IPS-18c (cell line): ENCODE results near the gene ZBTB21.

ENCODE experiments used
- H3K4me3 ChIP-seq: 2 replicates; pipeline ENCODE4 v1.7.0; 2013; ENCODE audit warnings: low read depth, mild to moderate bottlenecking, low read length, moderate library complexity; ENCODE audit not compliant: insufficient read depth
- H3K9me3 ChIP-seq: one replicate; pipeline ENCODE4 v1.6.1; 2013; ENCODE audit warnings: mild to moderate bottlenecking, low read length, moderate library complexity; ENCODE audit not compliant: control insufficient read depth, insufficient read depth

The ZBTB21 gene

DNA sequence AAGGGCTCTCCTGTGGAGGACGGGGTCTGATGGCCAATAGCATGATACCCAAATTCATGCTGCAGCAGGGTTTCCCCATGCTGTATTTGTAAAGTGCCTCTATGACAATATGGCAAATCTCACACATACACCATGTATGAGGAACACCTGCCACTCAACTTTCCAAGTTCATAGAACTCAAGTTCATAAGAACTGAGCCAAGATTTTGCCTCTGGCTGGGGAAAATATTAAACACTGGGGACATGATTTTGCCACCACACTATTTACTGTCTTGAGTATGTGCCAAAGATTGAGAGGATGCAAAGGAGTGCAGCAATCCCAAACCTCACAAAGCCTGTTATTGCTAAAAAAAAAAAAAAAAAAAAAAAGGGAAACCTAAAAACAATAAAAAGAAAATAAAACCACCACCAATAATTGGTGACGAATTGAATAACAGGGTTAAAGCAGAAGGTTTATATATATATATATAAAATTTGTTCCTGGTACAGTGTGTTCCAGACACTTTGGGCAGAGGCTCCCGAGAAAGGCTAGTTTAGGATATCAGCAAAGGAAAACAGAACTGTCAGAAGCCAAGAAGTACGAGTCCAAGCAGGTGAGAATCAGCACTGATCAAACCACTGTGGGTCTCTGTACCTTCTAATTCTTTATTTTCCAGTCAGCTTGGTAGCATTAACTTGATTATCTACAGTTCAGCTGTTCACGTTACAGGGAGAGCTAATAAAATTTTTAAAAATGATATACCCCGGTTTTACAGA, 24.3 kb downstream of the ZBTB21 start:
- Histone ChIP-seq H3K4me3 (no peak overlapping the region), H3K9me3 (no peaks in the 10 kb centered on the region)

DNA sequence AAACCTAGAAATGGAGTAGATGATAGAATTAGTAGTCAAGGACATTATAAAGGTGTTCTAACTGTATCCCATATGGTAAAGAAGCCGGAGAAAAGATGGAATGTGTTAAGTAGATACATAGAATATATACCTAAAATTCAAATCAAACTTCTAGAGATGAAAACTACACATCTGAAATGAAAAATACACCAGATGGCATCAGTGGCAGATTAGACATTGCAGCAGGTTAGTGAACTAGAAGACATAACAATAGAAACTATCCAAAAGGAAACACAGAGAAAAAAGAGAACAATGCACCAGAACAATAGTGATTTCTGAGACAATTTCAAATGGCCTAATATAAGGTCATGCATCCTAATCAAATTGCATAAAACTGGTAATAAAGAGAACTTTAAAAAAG, 26.9 kb downstream of the ZBTB21 start:
- Histone ChIP-seq H3K4me3 (no peak overlapping the region), H3K9me3 (no peaks in the 10 kb centered on the region)

DNA sequence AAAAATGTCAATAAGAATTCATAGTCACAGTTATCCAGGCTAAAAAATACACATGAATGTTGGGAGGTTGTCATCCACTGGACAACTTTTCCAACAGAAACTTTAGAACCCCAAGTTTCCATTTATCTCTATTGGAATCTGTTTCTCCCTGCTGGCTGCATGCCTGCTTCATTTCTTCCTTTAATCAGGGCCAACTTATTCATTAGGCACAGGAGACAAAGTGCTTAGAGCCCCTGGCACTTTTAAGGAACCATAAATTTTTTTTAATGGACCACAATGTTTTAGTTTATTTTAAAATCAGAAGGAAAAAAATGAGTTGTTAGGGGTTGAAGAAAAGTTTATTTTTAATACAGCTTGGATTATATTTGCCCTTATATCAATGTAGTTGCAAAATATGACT, 29.6 kb downstream of the ZBTB21 start:
- Histone ChIP-seq H3K4me3 (no peak overlapping the region), H3K9me3 (no peaks in the 10 kb centered on the region)

DNA sequence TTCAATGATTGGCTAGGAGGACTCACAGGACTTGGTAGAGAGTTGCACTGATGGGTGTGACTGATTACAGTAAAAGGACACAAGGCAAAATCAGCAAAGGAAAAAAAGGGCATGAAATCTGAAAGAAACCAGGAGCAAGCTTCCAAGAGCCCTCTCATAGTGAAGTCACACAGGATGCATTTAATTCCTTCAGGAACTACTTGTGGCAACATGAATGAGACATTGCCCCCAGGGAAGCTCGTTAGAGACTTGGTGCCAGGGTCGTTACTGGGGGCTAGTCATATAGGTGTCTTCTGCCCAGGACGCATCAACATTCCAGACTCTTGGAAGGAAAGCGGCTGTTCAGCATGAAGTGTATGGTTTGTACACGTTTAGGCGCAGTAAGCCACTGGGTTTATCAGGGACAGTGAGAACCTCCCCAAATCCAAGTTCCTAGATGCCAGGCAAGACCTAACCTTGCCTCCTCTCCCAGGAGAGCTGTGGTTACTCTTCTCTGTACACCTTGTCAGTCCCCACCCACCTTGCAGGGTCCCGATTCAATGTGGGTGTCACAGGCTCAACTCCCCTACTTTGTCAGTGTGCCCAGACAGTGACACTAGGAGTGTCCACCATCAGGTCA, 30.3 kb downstream of the ZBTB21 start:
- H3K9me3 ChIP-seq, result no peaks in the 10 kb centered on the region
- no peak overlapping the region for H3K4me3 ChIP-seq

DNA sequence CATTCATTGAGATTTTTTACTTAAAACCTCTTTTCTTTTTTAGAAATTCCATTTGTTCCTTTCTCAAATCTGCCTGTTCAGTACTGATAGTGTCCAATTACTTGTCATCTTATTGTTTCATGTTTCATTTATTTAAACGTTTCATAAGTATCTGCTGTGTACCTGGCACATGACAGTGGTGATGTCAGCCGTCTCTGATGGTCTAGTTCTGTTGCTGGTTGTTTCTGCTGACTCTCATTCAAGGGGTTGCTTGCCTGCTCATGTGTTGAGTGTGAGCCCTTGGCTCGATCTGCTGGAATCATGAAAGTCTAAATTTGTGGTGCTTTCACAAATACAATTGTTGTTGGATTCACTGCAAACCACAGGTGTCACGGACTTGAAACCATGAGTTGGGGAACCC, 30.8 kb downstream of the ZBTB21 start:
- Histone ChIP-seq H3K9me3 (no peaks in the 10 kb centered on the region), H3K4me3 (no peak overlapping the region)

DNA sequence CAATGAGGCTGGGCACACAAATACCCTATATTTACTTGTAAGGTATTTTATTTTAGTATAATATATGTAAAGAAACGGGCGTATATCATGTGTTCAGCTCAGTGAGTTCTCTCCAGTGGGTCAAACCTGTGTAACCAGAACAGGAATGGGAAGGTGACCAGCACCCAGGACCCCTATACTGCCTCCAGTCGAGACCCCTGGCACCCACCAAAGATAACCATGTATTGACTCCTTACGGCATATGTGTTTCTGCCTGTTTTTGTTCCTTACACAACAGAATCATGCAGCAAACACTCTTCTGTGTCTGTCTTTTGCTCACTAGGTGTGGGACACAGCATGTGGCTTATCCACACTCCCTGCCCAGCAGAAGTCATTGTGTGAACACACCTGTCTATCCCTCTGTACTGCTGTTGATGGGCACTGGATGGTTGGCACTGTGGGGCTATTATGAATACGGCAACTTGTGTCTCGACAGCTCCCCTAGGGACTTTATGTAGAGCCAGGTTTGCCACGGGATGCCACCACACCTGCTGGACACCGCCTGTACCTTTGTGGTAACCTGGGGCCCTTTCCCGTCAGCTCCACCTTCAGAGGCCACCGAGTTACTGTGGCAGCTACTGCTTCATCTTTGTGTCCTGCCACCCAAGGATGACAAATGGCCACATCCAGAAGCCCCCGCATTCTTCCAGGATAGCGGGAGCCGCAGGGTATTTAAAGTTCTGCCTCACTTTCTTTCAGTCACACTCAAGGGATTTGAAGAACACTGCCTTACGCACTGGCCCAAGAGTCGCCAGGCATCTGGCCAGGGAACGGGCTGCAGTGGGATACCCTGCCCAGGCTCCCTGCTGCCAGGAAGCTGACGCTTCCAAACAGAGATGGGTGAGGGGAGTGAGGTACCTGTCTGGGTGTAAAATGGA, 32.9 kb downstream of the ZBTB21 start:
- Histone ChIP-seq H3K4me3 (no peak overlapping the region), H3K9me3 (no peaks in the 10 kb centered on the region)

DNA sequence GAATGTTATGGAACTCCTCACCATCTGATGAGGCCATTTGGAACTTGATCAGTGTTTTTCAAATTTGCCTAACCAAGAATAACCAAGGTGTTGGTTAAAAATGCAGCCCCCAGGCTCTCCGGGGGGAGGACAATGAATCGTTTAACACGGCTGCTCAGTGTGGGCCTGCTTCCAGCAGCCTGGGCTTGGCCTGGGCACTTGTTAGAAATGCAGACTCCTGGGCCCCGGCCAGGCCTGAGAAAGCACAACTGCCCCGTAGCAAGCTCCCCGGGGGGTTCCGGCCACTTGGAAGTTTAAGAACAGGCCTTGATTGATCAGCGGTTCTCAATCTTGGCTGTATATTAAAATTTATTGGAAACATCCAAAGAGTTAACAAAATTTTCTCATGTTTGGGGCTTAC, 33.5 kb downstream of the ZBTB21 start:
- H3K4me3 ChIP-seq, result no peak overlapping the region
- no peaks in the 10 kb centered on the region for H3K9me3 ChIP-seq

DNA sequence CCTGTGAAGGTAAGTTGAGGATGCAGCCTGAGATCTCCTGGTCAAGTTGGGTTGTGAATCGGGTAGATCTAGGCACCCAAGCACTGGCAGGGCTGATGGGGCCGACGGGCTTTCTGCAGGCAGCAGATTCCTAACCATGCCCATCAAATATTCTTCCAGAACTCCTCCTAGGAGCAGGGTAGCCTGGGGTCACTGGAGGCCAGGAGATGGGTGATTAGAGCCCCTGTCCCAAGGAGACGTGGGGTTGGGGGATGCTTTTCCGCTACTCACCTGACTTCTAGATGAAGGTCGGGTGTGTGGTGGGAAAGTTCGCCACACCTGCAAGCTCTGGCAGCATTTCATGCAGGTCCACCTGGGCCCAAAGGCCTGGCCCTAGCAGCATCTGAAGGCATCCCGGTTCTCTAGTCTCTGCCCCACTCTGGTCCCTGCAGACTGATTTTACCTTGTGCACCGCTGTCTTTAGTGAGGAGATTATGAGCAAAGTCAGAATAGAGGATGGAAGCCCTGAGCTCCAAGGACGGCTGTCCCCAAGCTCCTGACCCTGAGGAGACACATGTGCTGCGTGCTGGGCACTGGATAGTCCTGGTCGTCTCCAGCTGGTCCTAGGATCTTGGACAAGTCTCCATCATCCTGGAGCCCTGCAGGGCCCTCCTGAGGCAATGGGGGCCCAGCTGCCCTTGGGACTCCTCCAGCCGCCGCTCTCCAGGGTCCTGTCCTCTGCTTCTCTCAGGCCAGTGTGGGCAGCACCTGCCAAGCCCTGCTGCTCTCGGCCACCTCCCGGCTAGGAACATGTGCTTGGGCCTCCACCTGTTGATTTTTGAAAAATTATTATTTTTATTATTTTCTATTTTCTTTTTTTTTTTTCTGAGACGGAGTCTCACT, 34.5 kb downstream of the ZBTB21 start:
- H3K9me3 ChIP-seq, result no peaks in the 10 kb centered on the region
- no peak overlapping the region for H3K4me3 ChIP-seq

DNA sequence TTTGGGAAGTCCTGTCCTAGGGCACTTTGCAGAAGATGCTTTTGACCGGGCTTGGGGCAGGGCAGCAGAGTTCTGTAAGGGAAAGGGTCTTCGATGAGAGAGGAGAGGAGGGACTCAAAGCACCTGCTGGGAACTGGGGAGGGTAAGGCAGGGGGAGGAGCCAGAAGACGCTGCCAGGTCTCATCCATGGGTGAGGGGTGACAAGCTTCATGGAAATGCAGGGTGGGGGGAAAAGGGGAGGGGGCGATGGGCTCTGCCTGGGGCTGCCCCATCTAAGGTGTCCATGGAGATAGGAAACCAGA, 35.5 kb downstream of the ZBTB21 start:
- Histone ChIP-seq H3K4me3 (no peak overlapping the region), H3K9me3 (no peaks in the 10 kb centered on the region)

DNA sequence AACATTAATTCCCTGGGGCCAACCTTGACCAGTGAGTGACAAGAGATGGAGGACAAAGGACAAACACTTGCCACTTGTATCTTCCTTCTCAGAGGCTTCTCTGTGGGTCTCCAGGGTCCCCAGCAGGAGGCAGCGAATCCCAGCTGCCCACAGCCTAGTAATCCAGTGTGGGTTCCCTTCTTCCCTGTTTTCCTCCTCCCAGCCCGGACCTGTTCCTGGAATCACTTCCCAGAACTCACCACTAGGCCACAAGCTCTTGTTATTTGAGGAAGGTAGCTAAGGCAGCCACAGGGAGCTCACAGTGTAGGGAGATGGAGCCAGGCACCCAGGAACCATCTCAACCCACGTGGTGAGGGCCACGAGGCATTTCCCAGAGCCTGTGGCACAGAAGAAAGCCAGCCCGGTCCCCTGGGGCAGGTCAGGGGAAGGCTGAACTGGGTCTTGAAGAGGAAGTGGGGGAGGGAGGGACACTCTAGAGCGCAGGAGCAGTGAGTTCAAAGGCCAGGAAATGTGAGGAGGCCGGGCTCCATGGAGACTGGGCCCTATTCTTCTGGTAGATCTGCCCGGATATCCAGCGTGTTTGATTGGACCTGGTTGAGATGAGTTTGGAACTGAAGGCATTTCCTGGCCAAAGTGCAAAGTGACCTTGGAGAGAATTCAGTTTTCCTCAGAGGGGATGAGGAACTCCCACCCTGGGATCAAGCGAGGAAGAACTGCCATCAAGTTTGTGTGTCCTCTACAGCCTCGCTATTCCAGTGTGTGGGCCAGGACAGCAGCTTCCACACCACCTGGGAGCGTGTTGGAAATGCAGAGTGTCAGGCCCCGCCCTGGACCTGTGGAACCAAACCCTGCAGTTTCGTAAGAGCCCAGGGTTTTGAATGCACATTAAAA, 36.1 kb downstream of the ZBTB21 start:
- Histone ChIP-seq H3K4me3 (no peak overlapping the region), H3K9me3 (no peaks in the 10 kb centered on the region)

DNA sequence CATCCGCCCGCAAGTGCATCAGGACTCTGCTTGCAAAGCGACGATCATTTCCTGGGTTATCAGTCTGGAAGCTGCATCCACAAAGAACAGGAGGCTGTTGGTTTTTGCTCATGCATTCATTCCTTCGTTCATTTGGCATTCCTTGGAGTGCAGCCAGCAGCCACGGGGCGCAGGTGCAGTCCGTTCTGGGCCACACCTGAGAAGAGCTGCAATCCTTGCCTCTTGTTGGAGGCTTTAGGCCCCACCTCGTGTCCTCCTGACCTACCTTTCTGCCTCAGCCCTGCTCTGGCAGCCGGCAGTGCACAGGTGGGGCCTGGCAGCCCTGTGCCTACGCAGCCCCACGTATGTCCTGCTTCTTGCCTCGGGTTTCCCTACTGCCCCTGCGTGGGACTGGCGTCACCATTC, 36.7 kb downstream of the ZBTB21 start:
- no peak overlapping the region for H3K4me3 ChIP-seq

DNA sequence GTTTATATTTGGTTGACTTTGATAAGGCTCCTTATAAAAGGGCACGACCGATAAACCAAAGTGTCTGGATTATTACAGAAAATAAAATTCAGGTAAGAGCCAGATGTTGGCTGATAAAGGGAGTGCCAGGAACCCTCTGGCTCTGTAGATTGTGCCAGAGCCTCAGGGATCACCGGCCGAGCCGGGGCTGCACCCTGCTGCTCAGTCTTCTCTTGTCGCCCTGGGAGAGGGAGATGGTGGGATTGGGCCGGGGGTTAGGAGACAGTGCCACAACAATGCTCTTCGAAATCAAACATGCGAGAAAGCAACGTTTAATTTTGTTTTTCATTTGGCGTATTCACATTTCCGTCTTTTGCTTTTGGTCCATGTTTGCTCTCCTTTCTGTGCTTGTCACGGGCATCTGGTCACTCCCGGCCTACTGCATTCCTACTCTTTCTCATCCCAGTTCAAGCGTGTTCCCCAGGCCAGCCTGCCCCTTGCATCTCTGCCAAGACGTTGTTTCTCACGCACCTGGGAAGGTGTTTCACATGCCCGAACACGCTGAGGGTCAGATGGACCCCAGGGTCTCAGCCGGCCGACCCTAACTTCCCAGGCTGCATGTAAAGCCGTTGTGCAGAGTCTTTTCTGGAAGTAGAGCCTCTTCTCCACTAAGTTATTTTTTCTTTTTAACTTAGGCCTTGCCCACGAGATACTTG, 37.5 kb downstream of the ZBTB21 start:
- H3K9me3 ChIP-seq, result peaks cover under 1% of the 10 kb centered on the region
- no peak overlapping the region for H3K4me3 ChIP-seq

More for the DNA sequence above, 36.7 kb downstream of the ZBTB21 start:
- no peaks in the 10 kb centered on the region for H3K9me3 ChIP-seq

DNA sequence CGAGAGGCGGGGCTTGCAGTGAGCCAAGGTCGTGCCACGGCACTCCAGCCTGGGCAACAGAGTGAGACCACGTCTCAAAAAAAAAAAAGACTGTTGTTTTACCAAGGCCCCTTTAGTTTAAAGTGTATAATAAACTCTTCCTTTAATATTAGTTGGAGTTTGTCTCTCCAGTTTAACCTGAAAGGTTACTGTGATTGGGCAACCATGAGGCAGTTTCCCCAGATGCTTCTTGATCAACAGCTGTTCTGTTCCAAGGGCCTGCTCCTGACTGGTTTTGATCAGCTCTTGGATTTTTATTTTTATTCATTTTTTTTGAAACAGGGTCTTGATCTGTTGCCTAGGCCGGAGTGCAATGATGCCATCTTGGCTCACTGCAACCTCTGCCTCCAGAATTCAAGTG, 38.3 kb downstream of the ZBTB21 start:
- Histone ChIP-seq H3K9me3 (peaks cover 2% of the 10 kb centered on the region), H3K4me3 (no peak overlapping the region)

DNA sequence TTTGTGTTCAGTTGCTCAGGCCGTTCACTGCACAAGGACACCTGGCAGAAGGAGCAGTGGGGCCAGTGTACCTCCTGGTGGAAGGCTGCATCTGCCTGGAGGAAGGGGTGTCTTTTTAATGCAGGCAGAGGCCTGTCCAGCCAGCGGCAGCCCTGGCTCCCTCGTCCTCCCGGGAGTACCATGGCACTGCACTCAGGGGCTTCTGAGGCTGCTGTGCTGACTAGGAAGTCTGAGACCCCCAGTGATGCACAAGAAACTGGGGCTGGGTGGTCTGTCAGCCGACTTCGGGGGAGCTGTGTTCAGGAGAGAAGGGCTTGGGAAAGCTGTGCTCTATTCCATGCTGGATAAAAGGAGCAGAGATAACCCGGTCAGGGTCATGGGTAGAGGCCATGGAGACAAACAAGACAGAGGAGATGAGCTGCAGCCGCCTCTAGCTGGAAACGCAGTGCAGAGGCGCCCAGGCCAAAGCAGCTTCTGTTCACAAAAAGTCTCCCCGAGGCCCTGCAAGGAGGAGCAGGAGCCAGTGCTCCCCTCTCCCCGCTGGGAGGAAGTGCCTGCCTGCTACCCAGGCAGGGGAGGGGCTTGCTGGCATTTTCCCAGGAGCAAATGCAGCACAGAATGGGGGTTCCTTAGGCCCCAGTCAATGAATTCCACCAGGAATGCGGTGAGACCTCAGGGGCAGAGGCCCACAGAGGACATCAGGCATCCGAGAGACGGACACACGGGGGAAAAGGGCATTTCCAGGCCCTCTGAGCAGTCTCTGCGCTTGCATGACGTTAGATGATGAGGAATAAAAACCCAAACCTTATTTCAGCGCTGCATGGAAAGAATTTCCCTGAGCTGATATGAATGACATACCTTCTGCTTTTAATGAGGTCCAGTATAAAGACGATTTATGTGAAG, 39.2 kb downstream of the ZBTB21 start:
- Histone ChIP-seq H3K9me3 (peaks cover 2% of the 10 kb centered on the region), H3K4me3 (no peak overlapping the region)

DNA sequence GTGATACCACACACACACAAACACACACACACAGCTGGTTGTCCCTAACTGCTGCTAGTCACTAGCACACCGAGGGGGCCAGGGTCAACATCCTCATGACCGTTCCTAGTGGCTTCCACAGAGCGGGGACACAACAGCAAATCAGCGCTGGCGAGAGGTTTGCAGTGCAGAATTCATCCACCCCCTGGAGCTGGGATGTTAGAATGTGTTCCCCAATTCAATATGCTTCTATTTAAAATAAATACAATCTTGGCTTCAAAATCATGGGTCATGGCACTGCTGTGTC, 40.1 kb downstream of the ZBTB21 start:
- H3K4me3 ChIP-seq, result no peak overlapping the region
- H3K9me3 ChIP-seq, result peaks cover 2% of the 10 kb centered on the region
